H9 (cell line): ENCODE results near the gene MT4. TPM values are rescaled to one million over a fixed set of nuclear protein-coding genes. Genes with fewer than 3 reads are reported as not detected.

ENCODE experiments used
- DNase-seq: peaks from one replicate; pipeline ENCODE4 v3.0.0-alpha.2; 2017
- H2AFZ ChIP-seq: one replicate; pipeline ENCODE4 v1.6.1; 2013; ENCODE audit warnings: mild to moderate bottlenecking, low read length, control low read depth, moderate library complexity
- H2AK5ac ChIP-seq: 2 replicates; pipeline ENCODE4 v1.6.1; 2013; ENCODE audit warnings: low read length, control low read depth, mixed read lengths; ENCODE audit not compliant: insufficient read length
- H2BK120ac ChIP-seq: one replicate; pipeline ENCODE4 v1.6.1; 2013; ENCODE audit warnings: low read depth, mild to moderate bottlenecking, low read length, control low read depth, inconsistent platforms; ENCODE audit not compliant: poor library complexity, severe bottlenecking
- H2BK12ac ChIP-seq: 2 replicates; pipeline ENCODE4 v1.6.1; 2013; ENCODE audit warnings: low read length, control low read depth, mixed read lengths, low read depth; ENCODE audit not compliant: insufficient read length
- H2BK15ac ChIP-seq: 2 replicates; pipeline ENCODE4 v1.6.1; 2013; ENCODE audit warnings: low read depth, low read length, control low read depth
- H2BK20ac ChIP-seq: one replicate; pipeline ENCODE4 v1.6.1; 2013; ENCODE audit warnings: low read depth, mild to moderate bottlenecking, low read length, control low read depth, inconsistent platforms; ENCODE audit not compliant: poor library complexity, severe bottlenecking
- H2BK5ac ChIP-seq: 2 replicates; pipeline ENCODE4 v1.6.1; 2013; ENCODE audit warnings: low read length, control low read depth, mixed read lengths; ENCODE audit not compliant: insufficient read length
- H3K14ac ChIP-seq: 2 replicates; pipeline ENCODE4 v1.6.1; 2013; ENCODE audit warnings: low read length, control low read depth; ENCODE audit not compliant: insufficient read depth
- H3K18ac ChIP-seq: 2 replicates; pipeline ENCODE4 v1.6.1; 2013; ENCODE audit warnings: low read depth, mild to moderate bottlenecking, mixed read lengths, low read length, control low read depth; ENCODE audit not compliant: insufficient read length
- H3K23ac ChIP-seq: 2 replicates; pipeline ENCODE4 v1.6.1; 2013; ENCODE audit warnings: low read length, control low read depth, mixed read lengths, low read depth; ENCODE audit not compliant: insufficient read length
- H3K23me2 ChIP-seq: 2 replicates; pipeline ENCODE4 v1.6.1; 2013; ENCODE audit warnings: low read depth, mild to moderate bottlenecking, mixed read lengths, low read length, control low read depth; ENCODE audit not compliant: insufficient read length, poor library complexity, severe bottlenecking
- H3K27ac ChIP-seq: 2 replicates; pipeline ENCODE4 v1.5.1; 2013; ENCODE audit warnings: low read length, control low read depth, mixed read lengths, low read depth; ENCODE audit not compliant: insufficient read length
- H3K27me3 ChIP-seq: 2 replicates; pipeline ENCODE4 v1.6.1; 2013; ENCODE audit warnings: low read length, control low read depth, inconsistent platforms; ENCODE audit not compliant: insufficient read depth
- H3K4ac ChIP-seq: 2 replicates; pipeline ENCODE4 v1.6.1; 2013; ENCODE audit warnings: low read depth, mild to moderate bottlenecking, control low read depth, inconsistent platforms, low read length, moderate library complexity
- H3K4me1 ChIP-seq: 2 replicates; pipeline ENCODE4 v1.6.1; 2013; ENCODE audit warnings: low read length, control low read depth, inconsistent platforms; ENCODE audit not compliant: insufficient read depth
- H3K4me2 ChIP-seq: 2 replicates; pipeline ENCODE4 v1.6.1; 2013; ENCODE audit warnings: low read length, control low read depth, mixed read lengths; ENCODE audit not compliant: insufficient read length, insufficient read depth
- H3K56ac ChIP-seq: 2 replicates; pipeline ENCODE4 v1.6.1; 2013; ENCODE audit warnings: low read depth, mild to moderate bottlenecking, mixed read lengths, low read length, control low read depth; ENCODE audit not compliant: insufficient read length
- H3K79me1 ChIP-seq: 2 replicates; pipeline ENCODE4 v1.6.1; 2013; ENCODE audit warnings: low read depth, mild to moderate bottlenecking, moderate library complexity, low read length, control low read depth, inconsistent platforms; ENCODE audit not compliant: insufficient read depth, poor library complexity, severe bottlenecking
- H3K79me2 ChIP-seq: 2 replicates; pipeline ENCODE4 v1.6.1; 2013; ENCODE audit warnings: low read length, control low read depth, inconsistent platforms; ENCODE audit not compliant: insufficient read depth
- H3K9ac ChIP-seq: 2 replicates; pipeline ENCODE4 v1.6.1; 2013; ENCODE audit warnings: low read length, control low read depth, mixed read lengths; ENCODE audit not compliant: insufficient read length; ENCODE audit errors: extremely low read depth
- H3K9me3 ChIP-seq: one replicate; pipeline ENCODE4 v1.6.1; 2013; ENCODE audit warnings: low read depth, low read length, inconsistent platforms; ENCODE audit not compliant: control insufficient read depth
- H3T11ph ChIP-seq: one replicate; pipeline ENCODE4 v1.6.1; 2013; ENCODE audit warnings: mild to moderate bottlenecking, low read length, control low read depth, inconsistent platforms
- H4K20me1 ChIP-seq: one replicate; pipeline ENCODE4 v1.6.1; 2013; ENCODE audit not compliant: control insufficient read depth, insufficient read length, insufficient read depth
- H4K5ac ChIP-seq: 2 replicates; pipeline ENCODE4 v1.6.1; 2013; ENCODE audit warnings: low read depth, mild to moderate bottlenecking, mixed read lengths, low read length, control low read depth; ENCODE audit not compliant: insufficient read length
- H4K8ac ChIP-seq: replicated peaks from 2 replicates; pipeline ENCODE4 v1.6.1; 2013; ENCODE audit warnings: low read length, control low read depth, mixed read lengths, low read depth; ENCODE audit not compliant: insufficient read length
- H4K91ac ChIP-seq: 2 replicates; pipeline ENCODE4 v1.6.1; 2013; ENCODE audit warnings: low read depth, mild to moderate bottlenecking, moderate library complexity, mixed read lengths, low read length, control low read depth; ENCODE audit not compliant: insufficient read length
- H3K27ac Mint-ChIP-seq, 3 experiments: 2 replicates in 2 of 3; 3 replicates in 1 of 3; pipeline ENCODE4 v1.8.0; 2020 to 2021; ENCODE audit warnings: mixed read lengths in 3 of 3, mild to moderate bottlenecking in 1 of 3, moderate library complexity in 1 of 3
- H3K27me3 Mint-ChIP-seq: 2 replicates; pipeline ENCODE4 v1.8.0; 2021; ENCODE audit warnings: low read depth, mild to moderate bottlenecking, moderate library complexity, mixed read lengths
- H3K36me3 Mint-ChIP-seq, 3 experiments: 2 replicates in 2 of 3; 3 replicates in 1 of 3; pipeline ENCODE4 v1.8.0; 2020 to 2021; ENCODE audit warnings: low read depth in 3 of 3, mixed read lengths in 3 of 3; ENCODE audit not compliant: insufficient read depth in 1 of 3
- H3K4me1 Mint-ChIP-seq, 2 experiments: 2 replicates each; pipeline ENCODE4 v1.8.0; 2020; ENCODE audit warnings: mixed read lengths in 2 of 2
- H3K4me3 Mint-ChIP-seq, 2 experiments: 2 replicates in 1 of 2; 3 replicates in 1 of 2; pipeline ENCODE4 v1.8.0; 2020 to 2021; ENCODE audit warnings: mild to moderate bottlenecking in 2 of 2, mixed read lengths in 2 of 2, moderate library complexity in 1 of 2
- H3K9me3 Mint-ChIP-seq, 2 experiments: 2 replicates in 1 of 2; 3 replicates in 1 of 2; pipeline ENCODE4 v1.8.0; 2020; ENCODE audit warnings: mild to moderate bottlenecking in 2 of 2, mixed read lengths in 2 of 2, moderate library complexity in 1 of 2
- WGBS: extraction: QIAGEN DNeasy Blood & Tissue Kit; methylation state at CpG from one replicate; pipeline ENCODE4 v1.1.7; 2013; ENCODE audit warnings: missing lambda C conversion rate, low lambda C conversion rate, mixed read lengths; ENCODE audit not compliant: insufficient read length; ENCODE audit errors: extremely low coverage; 5-methylcytosine and 5-hydroxymethylcytosine counted together
- total RNA-seq: library from RNA; stranded (reverse); gene quantifications from 2 replicates; pipeline ENCODE4 v1.2.1, GENCODE V29; 2021
- TF ChIP-seq, protein P1 (sequence below): fragments of 200-600 bp; sonication (generic); conservative IDR thresholded peaks from 3 replicates; pipeline ENCODE4 v1.8.0; 2021; ENCODE audit warnings: antibody characterized with exemption, mild to moderate bottlenecking

The MT4 gene
- total RNA-seq, 1 experiment from 2014 or later: not detected

GRCh38 chr16:56518425-56518824 is 46.4 kb upstream of the MT4 start:
- H4K20me1 ChIP-seq: no peaks in the 10 kb centered on the region
- no peaks in the 10 kb centered on the region for H3K9me3 ChIP-seq
- Mint-ChIP-seq H3K36me3 (no peaks in the 10 kb centered on the region), H3K27ac (no peak overlapping the region), H3K27me3 (peaks cover 3% of the 10 kb centered on the region), H3K9me3 (no peaks in the 10 kb centered on the region), H3K4me3 (peak overlapping the region; percentile 79 to 85; a peak in 4 of 5 replicates), H3K4me1 (peaks cover 7 to 16% of the 10 kb centered on the region in 2 experiments)
- H2BK15ac ChIP-seq: no peak overlapping the region
- no peaks in the 10 kb centered on the region for H3K27me3 ChIP-seq
- no peak overlapping the region for H3T11ph ChIP-seq
- no peak overlapping the region for H2AK5ac ChIP-seq
- no peak overlapping the region for H2BK120ac ChIP-seq
- no peak overlapping the region for H2AFZ ChIP-seq
- H3K23me2 ChIP-seq: peaks cover 6% of the 10 kb centered on the region
- H3K23ac ChIP-seq: no peak overlapping the region
- no peak overlapping the region for H3K14ac ChIP-seq
- H2BK5ac ChIP-seq: no peak overlapping the region
- H4K91ac ChIP-seq: no peak overlapping the region
- H2BK20ac ChIP-seq: no peak overlapping the region
- H3K18ac ChIP-seq: no peak overlapping the region
- H3K4me1 ChIP-seq: no peaks in the 10 kb centered on the region
- no peaks in the 10 kb centered on the region for H3K79me2 ChIP-seq
- H2BK12ac ChIP-seq: no peak overlapping the region
- H3K79me1 ChIP-seq: no peaks in the 10 kb centered on the region
- H4K8ac ChIP-seq: no peak overlapping the region
- H3K27ac ChIP-seq: no peak overlapping the region
- H3K56ac ChIP-seq: no peak overlapping the region
- H4K5ac ChIP-seq: no peak overlapping the region
- H3K4ac ChIP-seq: no peak overlapping the region
- no peak overlapping the region for H3K9ac ChIP-seq
- TF ChIP-seq, protein P1, sequence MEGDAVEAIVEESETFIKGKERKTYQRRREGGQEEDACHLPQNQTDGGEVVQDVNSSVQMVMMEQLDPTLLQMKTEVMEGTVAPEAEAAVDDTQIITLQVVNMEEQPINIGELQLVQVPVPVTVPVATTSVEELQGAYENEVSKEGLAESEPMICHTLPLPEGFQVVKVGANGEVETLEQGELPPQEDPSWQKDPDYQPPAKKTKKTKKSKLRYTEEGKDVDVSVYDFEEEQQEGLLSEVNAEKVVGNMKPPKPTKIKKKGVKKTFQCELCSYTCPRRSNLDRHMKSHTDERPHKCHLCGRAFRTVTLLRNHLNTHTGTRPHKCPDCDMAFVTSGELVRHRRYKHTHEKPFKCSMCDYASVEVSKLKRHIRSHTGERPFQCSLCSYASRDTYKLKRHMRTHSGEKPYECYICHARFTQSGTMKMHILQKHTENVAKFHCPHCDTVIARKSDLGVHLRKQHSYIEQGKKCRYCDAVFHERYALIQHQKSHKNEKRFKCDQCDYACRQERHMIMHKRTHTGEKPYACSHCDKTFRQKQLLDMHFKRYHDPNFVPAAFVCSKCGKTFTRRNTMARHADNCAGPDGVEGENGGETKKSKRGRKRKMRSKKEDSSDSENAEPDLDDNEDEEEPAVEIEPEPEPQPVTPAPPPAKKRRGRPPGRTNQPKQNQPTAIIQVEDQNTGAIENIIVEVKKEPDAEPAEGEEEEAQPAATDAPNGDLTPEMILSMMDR: no peak
- DNase-seq: no peak
- no peak overlapping the region for H3K4me2 ChIP-seq
- no CpG with 5 or more reads among the region's 7 CpGs for WGBS
